HG03558 (cell line): ENCODE results near the gene SLC6A7.
"Not testable (repeated sequence)": the region's sequence is repeated elsewhere in the genome, so short reads cannot be mapped to it uniquely, and the experiment has no call there.

Experiments used
- ATAC-seq: cut with Tn5 transposase; IDR thresholded peaks from one replicate; pipeline ENCODE4 v1.9.1; 2021; ENCODE audit warnings: moderate number of reproducible peaks; ENCODE audit not compliant: unreplicated experiment; ENCODE audit errors: extremely low read depth

Gene SLC6A7

DNA sequence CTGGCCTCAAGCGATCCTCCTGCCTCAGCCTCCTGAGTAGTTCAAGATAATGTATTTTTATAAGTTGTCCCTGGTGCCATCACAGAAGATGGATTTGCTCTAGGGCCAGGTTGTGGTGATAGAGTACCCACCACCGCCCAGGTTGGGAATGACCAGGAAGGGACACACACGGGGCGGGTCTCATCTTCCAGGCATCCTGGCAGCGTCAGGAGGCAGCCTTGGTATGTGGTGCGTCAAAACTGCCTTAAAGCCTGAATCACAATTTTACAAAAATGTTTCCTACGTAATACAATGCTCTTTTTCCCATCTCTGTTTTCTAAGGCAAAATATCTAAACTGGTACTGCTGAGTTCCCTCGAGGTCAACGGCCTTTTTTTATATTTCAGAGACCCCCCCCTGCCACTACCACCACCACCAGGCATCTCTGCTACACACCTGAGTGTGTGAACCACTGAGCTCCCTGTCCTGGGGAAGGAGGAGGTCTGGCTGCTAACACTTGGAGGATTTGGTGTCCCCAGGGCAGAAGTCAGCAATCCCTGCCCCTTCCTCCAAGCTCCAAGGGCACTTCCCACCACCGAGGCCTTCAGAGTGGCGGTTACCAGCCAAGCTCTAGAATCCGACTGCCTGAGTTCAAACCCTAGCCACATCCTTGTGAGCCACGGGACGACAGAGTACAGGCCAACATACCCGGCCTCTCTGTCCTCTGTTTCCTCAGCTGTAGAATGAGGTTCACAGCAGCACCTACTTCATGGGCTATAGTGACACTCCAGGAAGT is 47.3 kb downstream of the SLC6A7 start:
- ATAC-seq: no peak

DNA sequence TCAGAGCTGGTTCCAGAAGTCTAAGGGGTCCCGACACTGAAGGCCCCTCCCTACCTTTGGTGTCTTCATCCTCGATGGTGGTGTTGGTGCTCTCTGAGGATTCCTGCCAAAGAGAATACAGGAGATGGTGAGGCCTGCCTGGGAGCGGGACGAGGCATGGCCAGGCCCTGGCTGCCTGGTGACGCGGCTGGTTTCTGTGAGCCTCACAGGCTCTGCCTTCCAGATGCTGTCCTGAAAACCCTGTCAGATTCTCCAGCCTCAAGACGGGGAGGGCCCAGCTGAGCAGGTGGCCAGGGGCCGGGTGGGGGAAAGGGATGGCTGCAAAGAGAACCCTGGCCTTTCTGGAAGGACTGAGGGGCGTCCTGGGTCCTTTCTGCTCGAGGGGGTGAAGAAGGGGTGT is 48.8 kb downstream of the SLC6A7 start:
- no peak for ATAC-seq

DNA sequence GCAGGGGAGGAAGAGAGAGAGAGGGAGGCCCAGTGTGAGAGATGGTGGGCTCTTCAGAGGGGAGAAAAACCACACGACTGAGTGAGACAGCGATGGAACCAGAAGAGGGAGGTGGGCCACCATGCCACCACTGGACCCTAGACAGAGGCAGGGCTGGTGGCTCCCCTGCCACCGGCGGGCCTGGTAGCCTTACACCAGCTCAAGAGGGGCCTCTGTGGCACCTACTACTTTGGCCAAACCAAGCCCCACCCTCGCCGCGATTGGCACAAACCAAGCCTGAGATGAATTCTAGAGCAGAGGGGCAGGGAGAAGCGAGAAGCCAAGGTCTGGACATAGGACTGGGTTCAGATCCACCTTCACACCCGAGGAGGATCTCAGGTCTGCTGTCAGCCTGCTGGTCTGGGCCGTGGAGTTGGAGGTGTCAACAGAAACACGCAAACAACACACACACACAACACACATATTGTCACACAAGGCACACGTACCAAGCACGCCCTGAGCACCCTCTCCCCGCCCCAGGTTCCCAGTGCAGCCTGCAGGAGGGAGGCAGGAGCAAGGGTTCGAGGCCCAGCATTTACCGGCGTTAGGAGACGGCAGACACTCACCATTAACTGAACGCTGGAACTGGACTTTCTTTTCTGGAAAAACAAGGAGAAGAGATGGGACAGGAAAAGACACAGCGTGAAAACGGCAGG is 49.4 kb downstream of the SLC6A7 start:
- ATAC-seq: no peak

DNA sequence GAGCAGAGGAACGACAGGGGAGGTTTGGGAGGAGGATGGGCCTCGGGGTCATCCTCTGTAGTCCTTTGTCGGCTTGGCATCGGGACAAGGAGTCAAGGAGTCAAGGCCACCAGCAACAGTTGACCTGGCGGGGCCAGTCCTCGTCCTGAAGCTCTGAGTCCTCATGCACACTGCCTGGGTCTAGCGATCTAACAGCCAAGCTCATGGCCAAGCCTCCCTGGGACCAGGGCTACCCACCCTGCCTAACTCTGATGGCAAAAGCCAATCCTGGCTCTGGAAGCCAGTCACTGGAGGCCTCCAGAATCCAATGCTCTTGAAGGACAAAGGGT is 49.9 kb downstream of the SLC6A7 start:
- no peak for ATAC-seq

DNA sequence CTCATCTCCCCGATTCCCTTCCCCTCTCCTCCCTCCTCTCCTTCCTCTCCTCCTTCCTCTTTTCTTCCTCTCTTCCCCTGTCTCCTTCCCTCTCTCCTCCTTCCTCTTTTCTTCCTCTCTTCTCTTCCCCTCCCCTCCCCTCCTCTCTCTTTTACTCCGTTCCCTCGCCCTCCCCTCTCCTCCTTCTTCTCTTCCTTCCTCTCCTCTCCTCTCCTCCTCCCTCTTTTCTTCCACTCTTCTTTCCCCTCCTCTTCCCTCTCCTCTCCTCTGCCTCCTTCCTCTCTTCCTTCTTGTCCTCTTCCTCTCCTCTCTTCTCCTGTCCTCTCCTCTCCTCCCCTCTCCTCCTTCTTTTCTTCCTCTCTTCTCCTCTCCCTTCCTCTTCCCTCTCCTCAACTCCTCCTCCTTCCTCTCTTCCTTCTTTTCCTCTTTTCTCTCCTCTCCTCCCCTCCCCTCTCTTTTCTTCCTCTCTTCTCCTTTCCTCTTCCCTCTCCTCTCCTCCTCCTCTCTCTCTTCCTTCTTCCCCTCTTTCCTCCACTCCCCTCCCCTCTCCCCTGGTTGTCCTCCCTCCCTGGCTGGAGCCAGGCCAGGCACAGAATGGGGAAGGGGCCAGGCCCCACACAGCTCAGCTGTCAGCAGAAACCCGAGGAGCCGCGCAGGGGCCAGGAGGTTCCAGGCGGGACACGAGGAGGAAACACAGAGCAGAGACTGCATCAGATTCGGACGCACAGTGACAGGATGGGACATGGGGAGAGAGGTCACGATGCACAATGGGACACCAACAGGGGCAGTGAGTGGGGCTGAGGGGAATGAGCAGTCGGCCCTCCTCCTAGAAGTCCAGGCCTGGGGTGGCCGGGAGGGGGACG is 51.7 kb downstream of the SLC6A7 start:
- ATAC-seq: no peak

DNA sequence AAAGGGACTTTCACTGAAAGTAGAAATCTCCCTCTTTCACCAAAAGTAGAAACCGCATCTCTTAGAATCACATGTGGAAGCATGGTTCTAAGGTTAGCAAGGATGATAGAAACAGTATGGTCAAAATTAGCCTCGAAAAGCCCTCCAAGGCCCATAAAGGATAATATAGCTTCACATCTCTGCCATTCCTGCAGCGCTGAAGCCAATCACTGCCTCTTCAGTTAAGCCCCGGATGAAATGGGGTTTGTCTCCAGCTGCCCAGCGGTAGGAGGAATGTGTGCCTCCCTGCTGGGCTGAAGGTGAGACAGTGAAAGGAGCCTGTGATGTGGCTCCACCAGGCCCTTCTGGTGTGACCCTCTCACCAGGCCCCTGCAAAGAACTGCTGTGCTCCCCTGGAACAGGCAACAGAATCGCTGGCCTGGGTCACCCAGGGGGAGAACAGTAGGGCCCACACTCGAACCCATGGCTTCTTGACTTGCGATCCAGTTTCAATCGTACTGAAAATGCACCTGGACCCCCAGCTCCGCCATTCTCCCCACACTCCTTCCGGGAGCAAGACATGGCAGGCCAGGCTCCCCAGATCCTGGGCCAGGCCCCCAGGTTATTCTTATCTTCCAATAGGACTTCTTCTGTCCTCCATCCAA is 52.5 kb downstream of the SLC6A7 start:
- no peak for ATAC-seq

DNA sequence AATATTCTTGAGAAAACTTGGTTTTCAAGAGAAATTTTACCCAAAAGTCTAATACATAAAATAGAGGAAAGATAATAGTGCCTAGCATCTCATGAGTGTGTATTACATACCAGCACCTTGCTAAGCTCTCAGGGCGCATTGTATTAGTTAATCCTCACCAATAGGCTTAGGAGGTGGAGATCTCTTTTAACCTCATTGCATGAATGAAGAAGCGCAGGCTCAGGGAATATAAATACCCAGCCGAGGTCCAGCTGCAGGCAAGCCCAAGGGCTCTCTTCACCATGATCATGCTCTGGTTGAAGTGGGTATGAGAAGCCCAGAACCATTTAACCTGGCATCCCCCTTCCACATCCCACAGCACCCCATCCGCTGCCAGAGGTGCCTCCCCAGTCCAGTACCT is 53.7 kb downstream of the SLC6A7 start:
- ATAC-seq: no peak

DNA sequence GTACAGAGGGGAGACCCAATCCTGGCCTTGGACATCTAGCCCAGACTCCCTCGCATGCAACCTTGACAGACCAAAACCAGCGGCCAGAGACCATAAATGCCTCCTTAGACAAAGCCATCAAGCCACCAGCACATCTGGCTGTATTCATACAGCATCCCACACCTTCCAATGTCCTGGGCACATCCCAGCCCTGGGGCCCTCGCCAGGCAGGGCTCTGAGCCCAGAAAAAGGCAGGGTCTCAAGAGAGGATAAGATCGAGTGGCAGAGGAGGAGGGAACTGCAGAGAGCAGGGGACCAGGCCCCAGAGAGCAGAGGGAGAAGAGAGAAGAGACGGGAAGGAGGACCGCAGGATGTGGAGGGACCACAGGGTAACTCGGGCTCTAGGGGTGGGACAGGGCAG is 54.3 kb downstream of the SLC6A7 start:
- no peak for ATAC-seq

DNA sequence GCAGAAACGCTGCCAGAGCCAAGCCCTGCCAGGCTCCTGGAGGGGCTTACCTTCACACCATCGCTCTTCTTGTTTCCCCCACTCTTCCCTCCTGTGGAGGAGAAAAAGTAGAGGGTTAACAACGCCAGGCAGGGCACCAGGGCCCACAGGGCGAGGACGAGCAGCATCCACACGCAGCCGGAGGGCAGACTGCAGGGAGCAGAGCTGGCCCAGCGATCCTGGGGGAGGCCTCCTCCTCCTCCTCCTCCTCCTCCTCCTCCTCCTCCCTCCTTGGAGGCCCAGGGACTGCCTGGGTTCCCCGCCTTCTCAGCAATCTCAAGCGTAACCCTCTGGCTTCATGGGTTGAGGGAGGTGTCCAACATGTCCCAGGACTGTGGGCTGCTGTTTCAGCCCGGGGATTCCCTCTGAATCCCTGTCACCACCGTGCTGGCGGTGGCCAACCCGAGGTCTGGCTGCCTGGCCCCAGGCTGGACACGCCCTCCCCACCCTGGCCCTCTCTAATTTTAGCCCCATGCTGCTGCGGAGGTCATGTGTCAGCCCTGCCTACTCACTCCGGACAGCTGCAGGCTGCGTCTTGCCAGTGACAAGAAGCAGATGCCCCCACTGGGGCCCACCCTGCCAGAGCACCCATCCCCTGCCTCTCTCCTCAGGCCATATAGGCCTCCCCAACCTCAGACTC is 55.4 kb downstream of the SLC6A7 start:
- no peak for ATAC-seq

DNA sequence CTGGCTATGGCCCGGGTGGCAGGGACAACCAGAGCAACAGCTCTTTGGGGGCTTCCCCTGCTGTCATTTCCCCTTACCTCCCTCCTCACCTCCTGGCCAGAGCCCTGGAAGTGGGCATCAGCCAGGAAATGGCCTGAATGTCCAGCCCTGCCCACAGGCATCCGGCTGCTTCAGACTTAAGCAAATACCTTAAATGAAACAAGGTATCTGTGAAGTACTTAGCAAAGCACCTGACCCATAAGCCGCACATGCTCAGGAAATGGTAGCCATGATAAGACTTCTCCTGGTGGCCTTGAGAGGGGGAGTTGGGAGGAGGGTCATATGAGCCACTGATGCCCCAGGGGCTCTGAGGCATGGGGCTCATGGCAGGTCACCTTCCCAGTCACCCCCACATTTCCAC is 55.9 kb downstream of the SLC6A7 start:
- no peak for ATAC-seq

DNA sequence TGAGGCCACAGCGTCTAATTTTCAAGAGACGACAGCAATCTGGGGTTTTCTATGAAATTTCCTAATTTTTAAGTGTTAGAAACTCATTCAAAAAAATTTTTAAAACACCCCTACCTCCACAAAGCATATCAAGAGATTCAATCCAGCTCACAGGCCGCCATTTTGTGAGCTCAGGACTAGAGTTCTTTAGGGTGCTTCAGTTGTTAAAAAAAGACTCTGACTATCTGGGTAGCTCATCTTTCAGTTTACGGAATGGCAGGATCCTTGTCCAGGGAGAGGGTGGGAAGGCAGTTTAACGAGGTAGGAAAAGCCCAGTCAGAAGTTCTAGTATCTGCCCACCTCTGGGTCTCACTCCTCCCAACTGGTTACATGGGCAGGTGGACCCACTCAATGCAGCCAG is 56.6 kb downstream of the SLC6A7 start:
- ATAC-seq: no peak

DNA sequence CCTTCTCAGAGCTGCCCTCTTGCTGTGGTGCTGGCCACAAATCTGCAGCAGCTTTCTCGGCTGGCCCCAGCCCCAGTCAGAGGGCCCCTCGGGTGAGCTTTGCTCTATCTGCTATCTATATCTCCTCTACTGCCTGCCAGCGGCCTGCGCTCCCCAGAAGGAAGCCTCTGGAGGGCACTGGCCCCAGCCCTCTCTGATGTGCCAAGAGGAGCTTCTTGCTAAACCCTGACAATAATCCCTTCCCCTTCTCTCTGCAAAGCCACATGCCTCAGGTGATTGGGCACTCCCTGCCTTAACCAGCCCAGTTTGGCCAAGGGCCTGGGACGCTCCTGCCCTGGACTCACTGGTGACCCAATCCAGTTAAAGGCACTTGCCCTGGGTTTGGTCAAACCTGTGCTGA is 57.0 kb downstream of the SLC6A7 start:
- no peak for ATAC-seq

DNA sequence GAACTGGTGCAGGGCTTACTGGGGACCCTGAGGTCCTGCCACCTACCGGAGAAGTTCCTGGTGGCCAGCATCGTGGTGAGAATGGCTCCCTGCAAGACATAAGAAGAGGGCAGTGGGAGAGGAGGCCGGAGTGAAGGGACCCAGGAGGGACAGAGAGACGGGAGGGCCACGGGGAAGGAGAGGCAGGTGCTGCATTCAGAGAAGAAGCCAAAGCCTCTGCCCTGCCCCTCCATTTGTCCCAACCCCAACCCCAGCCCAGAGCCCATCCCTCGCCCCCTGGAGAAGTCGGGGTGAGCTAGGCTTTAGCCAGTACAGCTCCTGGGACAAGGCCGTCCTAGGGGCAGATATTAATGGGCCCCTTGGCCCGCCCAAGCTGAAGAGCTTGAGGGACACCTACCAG is 57.9 kb downstream of the SLC6A7 start:
- ATAC-seq: no peak

DNA sequence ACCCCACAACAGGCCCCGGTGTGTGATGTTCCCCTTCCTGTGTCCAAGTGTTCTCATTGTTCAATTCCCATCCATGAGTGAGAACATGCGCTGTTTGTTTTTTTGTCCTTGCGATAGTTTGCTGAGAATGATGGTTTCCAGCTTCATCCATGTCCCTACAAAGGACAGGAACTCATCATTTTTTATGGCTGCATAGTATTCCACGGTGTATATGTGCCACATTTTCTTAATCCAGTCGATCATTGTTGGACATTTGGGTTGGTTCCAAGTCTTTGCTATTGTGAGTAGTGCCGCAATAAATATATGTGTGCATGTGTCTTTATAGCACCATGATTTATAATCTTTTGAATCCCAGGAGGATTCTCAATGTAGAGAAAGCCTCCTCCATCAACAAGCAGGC is 58.6 kb downstream of the SLC6A7 start:
- ATAC-seq: not testable (repeated sequence)

DNA sequence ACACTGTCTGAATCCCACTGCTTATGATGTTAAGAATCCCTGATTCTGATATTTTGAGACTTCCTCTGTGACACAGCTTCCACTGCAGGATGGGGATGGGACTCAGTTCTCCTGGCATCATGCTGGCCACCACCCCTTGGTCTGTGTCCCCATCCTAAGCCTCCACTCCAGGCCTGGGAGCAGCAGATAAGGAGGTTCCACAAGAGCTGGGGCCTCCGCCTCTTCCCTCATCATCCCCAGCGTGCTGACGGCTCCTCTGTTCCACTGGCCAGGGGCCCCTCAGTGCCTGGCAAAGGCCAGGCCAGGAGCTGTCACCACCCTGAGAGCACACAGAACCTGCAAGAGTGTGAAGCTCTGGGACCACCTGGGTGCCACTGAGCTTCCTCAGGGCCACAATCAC is 59.1 kb downstream of the SLC6A7 start:
- no peak for ATAC-seq

DNA sequence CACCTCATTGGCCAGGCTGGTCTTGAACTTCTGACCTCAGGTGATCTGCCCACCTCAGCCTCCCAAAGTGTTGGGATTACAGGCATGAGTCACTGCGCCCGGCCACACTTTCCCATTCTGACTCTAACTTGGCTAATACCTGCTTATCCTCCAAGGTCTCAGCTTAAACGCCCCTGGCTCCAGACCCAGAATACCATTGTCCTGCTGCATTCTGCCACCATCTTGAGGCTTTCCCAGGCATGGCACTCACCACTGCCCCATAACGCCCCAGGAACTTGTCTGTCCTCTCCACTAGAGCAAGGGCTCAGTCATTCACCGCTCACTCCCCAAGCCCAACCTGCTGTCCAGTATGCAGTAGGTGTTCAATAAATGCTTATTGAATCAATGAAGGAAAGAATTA is 59.9 kb downstream of the SLC6A7 start:
- ATAC-seq: no peak

DNA sequence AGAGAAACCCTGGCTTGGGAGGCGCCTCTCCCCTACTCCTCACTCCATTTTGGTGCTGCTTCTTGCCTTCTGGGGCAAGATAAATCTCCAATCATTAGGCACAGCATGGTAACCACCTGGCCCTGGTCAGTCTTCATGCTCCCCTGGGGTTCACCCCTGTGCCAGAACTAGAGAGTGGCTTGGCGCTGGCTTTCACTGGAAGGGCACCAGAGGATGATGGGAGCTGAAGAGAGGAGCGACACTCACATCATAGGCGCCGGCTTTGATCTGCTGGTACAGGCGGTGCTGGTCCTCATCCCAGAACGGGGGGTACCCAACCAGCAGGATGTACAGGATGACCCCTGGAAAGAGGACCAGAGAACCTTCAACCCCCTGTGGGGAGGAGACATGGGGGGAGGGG is 61.6 kb downstream of the SLC6A7 start:
- no peak for ATAC-seq

DNA sequence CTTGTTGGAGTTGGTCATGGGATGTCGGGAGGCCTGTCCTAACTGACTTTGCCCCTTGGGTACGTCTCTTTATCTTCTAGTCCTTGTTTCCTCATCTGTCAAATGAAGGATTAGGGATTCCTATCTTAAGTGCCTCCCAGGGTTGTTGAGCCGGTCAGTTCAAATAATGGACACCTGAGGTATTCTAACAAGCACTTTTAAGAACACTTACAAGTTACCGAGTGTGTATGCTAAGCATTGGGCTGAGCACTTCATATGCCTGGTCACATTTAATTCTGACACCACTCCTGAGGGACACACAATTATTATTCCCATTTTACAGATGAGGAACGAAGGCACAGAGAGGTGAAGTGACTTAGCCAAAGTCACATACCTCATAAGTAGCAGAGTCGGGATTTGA is 62.6 kb downstream of the SLC6A7 start:
- ATAC-seq: no peak

DNA sequence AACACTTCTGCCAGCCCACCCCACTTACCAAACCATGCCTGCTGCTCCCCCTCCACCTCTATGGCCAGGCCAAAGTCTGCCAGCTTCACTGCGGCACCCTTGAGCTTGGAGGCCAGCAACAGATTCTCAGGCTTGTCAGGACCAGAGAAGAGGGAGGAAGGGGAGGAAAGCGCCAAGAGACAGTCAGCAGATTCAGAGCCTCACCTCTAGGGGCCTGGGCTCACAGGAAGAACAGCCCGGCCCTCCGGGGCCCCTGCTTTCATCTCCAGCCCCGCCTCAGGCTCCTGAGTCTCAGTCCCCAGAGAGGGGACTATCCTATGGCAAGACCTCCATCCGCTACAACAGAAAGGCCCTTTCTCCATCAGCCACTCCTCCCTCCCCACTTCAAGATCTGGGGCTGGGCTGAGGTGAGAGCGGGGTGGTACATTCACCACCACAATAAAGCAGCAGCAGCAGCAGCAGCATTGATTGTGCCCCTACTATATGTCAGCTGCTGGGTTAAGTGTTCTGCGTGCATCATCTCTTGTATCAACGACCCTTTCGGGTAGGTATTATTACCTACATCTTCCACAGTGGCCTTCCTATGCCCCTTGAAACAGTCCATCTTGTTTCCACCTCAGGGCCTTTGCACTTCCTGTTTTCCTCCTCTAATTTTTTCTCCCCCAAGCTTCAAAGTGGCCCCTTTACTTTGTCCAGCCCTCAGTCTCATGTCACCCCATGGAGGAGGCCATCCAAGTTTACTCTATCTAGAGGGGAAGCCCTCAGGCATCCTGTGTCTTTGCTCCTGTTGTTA is 63.8 kb downstream of the SLC6A7 start:
- no peak for ATAC-seq
